Mesenchymal stem cell (in vitro differentiated cells and primary cell): ENCODE measurements around the gene UPK3B.
A peak's percentile ranks its signal among the peaks of the same experiment; 100 is the strongest.
"Not testable (repeated sequence)": the region's sequence is repeated elsewhere in the genome, so short reads cannot be mapped to it uniquely, and the experiment has no call there.

Source experiments
- DNase-seq: peaks from one replicate; pipeline ENCODE4 v3.0.0-alpha.2; 2013
- H2AFZ ChIP-seq: one replicate; pipeline ENCODE4 v1.6.1; 2013; ENCODE audit warnings: low read depth, mild to moderate bottlenecking, control low read depth, inconsistent platforms, low read length, moderate library complexity
- H2AK5ac ChIP-seq: 2 replicates; pipeline ENCODE4 v1.6.1; 2013; ENCODE audit warnings: low read length, moderate library complexity, mild to moderate bottlenecking, inconsistent platforms; ENCODE audit not compliant: severe bottlenecking
- H2BK120ac ChIP-seq: one replicate; pipeline ENCODE4 v1.6.1; 2013; ENCODE audit warnings: low read depth, mild to moderate bottlenecking, inconsistent platforms, low read length, moderate library complexity
- H2BK12ac ChIP-seq, 2 experiments: one replicate each; pipeline ENCODE4 v1.6.1; 2013; ENCODE audit warnings: inconsistent platforms in 2 of 2, low read length in 2 of 2, mild to moderate bottlenecking in 2 of 2, moderate library complexity in 2 of 2, control low read depth in 1 of 2
- H2BK15ac ChIP-seq: one replicate; pipeline ENCODE4 v1.6.1; 2013; ENCODE audit warnings: mild to moderate bottlenecking, low read depth, inconsistent platforms; ENCODE audit not compliant: poor library complexity, severe bottlenecking
- H2BK5ac ChIP-seq: 2 replicates; pipeline ENCODE4 v1.6.1; 2013; ENCODE audit warnings: low read depth, mild to moderate bottlenecking, low read length, control low read depth, inconsistent platforms; ENCODE audit not compliant: poor library complexity, severe bottlenecking
- H3K14ac ChIP-seq, 2 experiments: one replicate each; pipeline ENCODE4 v1.6.1; 2013; ENCODE audit warnings: inconsistent platforms in 2 of 2, low read length in 2 of 2, control low read depth in 1 of 2, mild to moderate bottlenecking in 1 of 2, moderate library complexity in 1 of 2
- H3K18ac ChIP-seq, 2 experiments: one replicate each; pipeline ENCODE4 v1.6.1; 2013; ENCODE audit warnings: inconsistent platforms in 2 of 2, low read length in 2 of 2, control low read depth in 1 of 2, low read depth in 1 of 2, mild to moderate bottlenecking in 1 of 2
- H3K23ac ChIP-seq, 2 experiments: one replicate each; pipeline ENCODE4 v1.6.1; 2013; ENCODE audit warnings: inconsistent platforms in 2 of 2, low read length in 2 of 2, mild to moderate bottlenecking in 2 of 2, moderate library complexity in 2 of 2, control low read depth in 1 of 2
- H3K27ac ChIP-seq: 2 replicates; pipeline ENCODE4 v1.5.1; 2013; ENCODE audit warnings: mild to moderate bottlenecking, moderate library complexity, low read length, control low read depth, inconsistent platforms; ENCODE audit not compliant: poor library complexity, severe bottlenecking
- H3K27me3 ChIP-seq, 2 experiments: 2 replicates each; pipeline versions ENCODE4 v1.6.1 to v1.7.0; 2013; ENCODE audit warnings: low read length in 2 of 2, mild to moderate bottlenecking in 2 of 2, moderate library complexity in 2 of 2, control low read depth in 1 of 2, inconsistent platforms in 1 of 2; ENCODE audit not compliant: control insufficient read depth in 1 of 2, insufficient read depth in 1 of 2
- H3K36me3 ChIP-seq, 2 experiments: 2 replicates each; pipeline versions ENCODE4 v1.6.1 to v1.7.0; 2013; ENCODE audit warnings: low read length in 2 of 2, control low read depth in 1 of 2, inconsistent platforms in 1 of 2, low read depth in 1 of 2, mild to moderate bottlenecking in 1 of 2; ENCODE audit not compliant: insufficient read depth in 2 of 2, control insufficient read depth in 1 of 2
- H3K4ac ChIP-seq, 2 experiments: one replicate each; pipeline ENCODE4 v1.6.1; 2013; ENCODE audit warnings: inconsistent platforms in 2 of 2, low read length in 2 of 2, mild to moderate bottlenecking in 2 of 2, moderate library complexity in 2 of 2, control low read depth in 1 of 2, low read depth in 1 of 2
- H3K4me1 ChIP-seq: 2 replicates; pipeline ENCODE4 v1.6.1; 2013; ENCODE audit warnings: low read depth, low read length, control low read depth; ENCODE audit not compliant: control insufficient read depth, insufficient read depth
- H3K4me2 ChIP-seq: 2 replicates; pipeline ENCODE4 v1.6.1; 2013; ENCODE audit warnings: low read length, mild to moderate bottlenecking, inconsistent platforms; ENCODE audit not compliant: poor library complexity, severe bottlenecking
- H3K4me3 ChIP-seq, 2 experiments: 2 replicates each; pipeline versions ENCODE4 v1.5.1 to v1.7.0; 2013; ENCODE audit warnings: low read length in 2 of 2, mild to moderate bottlenecking in 2 of 2, control low read depth in 1 of 2, low read depth in 1 of 2; ENCODE audit not compliant: insufficient read depth in 1 of 2
- H3K79me1 ChIP-seq: replicated peaks from 2 replicates; pipeline ENCODE4 v1.6.1; 2013; ENCODE audit warnings: mild to moderate bottlenecking, control low read depth, low read length, inconsistent platforms; ENCODE audit not compliant: poor library complexity, severe bottlenecking
- H3K9ac ChIP-seq: 2 replicates; pipeline ENCODE4 v1.7.0; 2013; ENCODE audit warnings: mild to moderate bottlenecking, low read length, moderate library complexity
- H3K9me3 ChIP-seq: 2 replicates; pipeline ENCODE4 v1.7.0; 2013; ENCODE audit warnings: mild to moderate bottlenecking, low read length; ENCODE audit not compliant: control insufficient read depth
- H4K8ac ChIP-seq: one replicate; pipeline ENCODE4 v1.6.1; 2013; ENCODE audit warnings: inconsistent platforms, mild to moderate bottlenecking, low read length, moderate library complexity
- H4K91ac ChIP-seq: one replicate; pipeline ENCODE4 v1.6.1; 2013; ENCODE audit warnings: mild to moderate bottlenecking, low read length, inconsistent platforms
- WGBS: methylation state at CpG from one replicate; pipeline ENCODE4 v1.1.7; 2013; ENCODE audit warnings: mixed read lengths; 5-methylcytosine and 5-hydroxymethylcytosine counted together

The UPK3B gene

GRCh38 chr7:76503244-76503643 lies 7.1 kb upstream of the UPK3B start:
- H3K27me3 ChIP-seq, H3K18ac ChIP-seq, H3K9me3 ChIP-seq, H2BK15ac ChIP-seq, H3K9ac ChIP-seq, H4K8ac ChIP-seq, H3K79me1 ChIP-seq, H2BK120ac ChIP-seq, H3K14ac ChIP-seq, H2AK5ac ChIP-seq, H4K91ac ChIP-seq, H3K4me3 ChIP-seq, H2BK5ac ChIP-seq, H3K27ac ChIP-seq, H3K4me2 ChIP-seq, H3K23ac ChIP-seq, DNase-seq, H3K4ac ChIP-seq, H2AFZ ChIP-seq, H3K4me1 ChIP-seq, H2BK12ac ChIP-seq: not testable (repeated sequence)
- H3K36me3 ChIP-seq: peaks cover 31 to 43% of the 10 kb centered on the region in 2 experiments
- WGBS: 95% methylated on average over 11 of the region's 12 CpGs

GRCh38 chr7:76504351-76505167 lies 5.8 kb upstream of the UPK3B start:
- not testable (repeated sequence) for H2BK120ac ChIP-seq, H3K14ac ChIP-seq, H2AFZ ChIP-seq, H3K27ac ChIP-seq, H2BK5ac ChIP-seq, H3K79me1 ChIP-seq, H2AK5ac ChIP-seq, H3K27me3 ChIP-seq, H2BK12ac ChIP-seq, H3K23ac ChIP-seq, H3K4me1 ChIP-seq, H3K9ac ChIP-seq, H2BK15ac ChIP-seq, H3K9me3 ChIP-seq, H3K4me3 ChIP-seq, H4K8ac ChIP-seq, H4K91ac ChIP-seq, H3K18ac ChIP-seq, H3K4ac ChIP-seq, DNase-seq, H3K4me2 ChIP-seq
- peaks cover 31 to 43% of the 10 kb centered on the region in 2 experiments for H3K36me3 ChIP-seq
- WGBS: 96% methylated on average over 14 of the region's 33 CpGs

GRCh38 chr7:76505168-76506080 lies 4.9 kb upstream of the UPK3B start:
- Histone ChIP-seq H4K8ac (no peak overlapping the region), H2AFZ (no peak overlapping the region), H3K27ac (no peak overlapping the region), H3K36me3 (peaks cover 31 to 43% of the 10 kb centered on the region in 2 experiments), H2BK15ac (no peak overlapping the region), H3K14ac (no peak overlapping the region), H2AK5ac (no peak overlapping the region), H2BK12ac (no peak overlapping the region), H4K91ac (peak overlapping the region; percentile 39), H3K23ac (no peak overlapping the region), H3K79me1 (no peaks in the 10 kb centered on the region), H3K4me1 (peaks cover 14% of the 10 kb centered on the region), H3K27me3 (no peaks in the 10 kb centered on the region), H3K18ac (peak overlapping the region in 1 of 2 experiments; percentile 33), H2BK120ac (no peak overlapping the region), H3K4ac (no peak overlapping the region), H3K4me2 (no peak overlapping the region), H3K9ac (no peak overlapping the region), H3K9me3 (no peaks in the 10 kb centered on the region), H3K4me3 (no peak overlapping the region), H2BK5ac (no peak overlapping the region)
- no peak for DNase-seq
- WGBS: 96% methylated on average over 29 of the region's 32 CpGs

GRCh38 chr7:76506081-76506440 lies 4.3 kb upstream of the UPK3B start:
- Histone ChIP-seq H3K4me3 (no peak overlapping the region), H4K91ac (peak overlapping the region; percentile 39), H3K4ac (no peak overlapping the region), H3K4me1 (peaks cover 17% of the 10 kb centered on the region), H3K23ac (no peak overlapping the region), H3K14ac (no peak overlapping the region), H3K9me3 (no peaks in the 10 kb centered on the region), H4K8ac (no peak overlapping the region), H3K4me2 (no peak overlapping the region), H2BK12ac (no peak overlapping the region), H3K18ac (peak overlapping the region in 1 of 2 experiments; percentile 14), H3K79me1 (no peaks in the 10 kb centered on the region), H3K36me3 (peaks cover 31 to 38% of the 10 kb centered on the region in 2 experiments), H3K27ac (no peak overlapping the region), H2BK5ac (no peak overlapping the region), H3K9ac (no peak overlapping the region), H2AFZ (no peak overlapping the region), H2BK120ac (no peak overlapping the region), H2BK15ac (no peak overlapping the region), H3K27me3 (no peaks in the 10 kb centered on the region), H2AK5ac (no peak overlapping the region)
- 98% methylated on average over 4 of the region's 5 CpGs for WGBS
- DNase-seq: no peak
